ENCODE measurements around the gene BNC1. TPM values are rescaled to one million over a fixed set of nuclear protein-coding genes. Genes with fewer than 3 reads are reported as not detected.
A peak's percentile ranks its signal among the peaks of the same experiment; 100 is the strongest.

The BNC1 gene
- total and polyA plus RNA-seq, 2 of the 4 experiments (the other 2 are of a cell fraction), result 0.38 to 0.54 TPM

DNA sequence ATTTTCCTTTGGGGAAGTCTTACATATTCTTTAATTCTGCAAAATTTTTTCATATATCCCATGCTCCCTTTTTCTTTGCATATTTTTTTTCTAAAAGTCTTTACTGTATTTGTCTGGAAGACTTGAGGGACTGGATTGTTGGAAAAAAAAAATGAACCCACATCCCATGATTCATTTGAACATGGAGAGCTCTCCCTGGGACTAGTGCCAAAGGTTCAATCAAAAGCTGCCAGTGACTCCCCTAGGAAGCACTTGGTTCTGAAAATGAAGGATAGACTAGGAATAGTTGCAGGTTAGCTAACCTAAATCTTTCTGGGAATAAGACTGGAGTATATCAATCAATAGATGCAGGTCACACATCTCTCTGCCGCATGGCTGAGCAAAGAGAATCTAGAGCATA, 16.4 kb upstream of the BNC1 start:
- H4K91ac ChIP-seq (ENCODE audit: insufficient read depth, low read depth, low read length), result no peak overlapping the region
- no CpG with 5 or more reads among the region's 1 CpG for WGBS, 2 experiments (ENCODE audit: extremely low coverage in 2 of 2, insufficient read length in 1 of 2)
- no peak overlapping the region for H3K4me3 ChIP-seq (ENCODE audit: insufficient read depth, low read depth, low read length)
- H2AK9ac ChIP-seq (replicated peaks; ENCODE audit: low read depth, low read length, poor library complexity), result no peak overlapping the region
- no peak overlapping the region for H4K5ac ChIP-seq (ENCODE audit: low read depth, low read length)
- H3K9me1 ChIP-seq (ENCODE audit: insufficient read depth, low read length), result 0 out of 2 replicates have a peak, but pooled peaks cover 4% of the 10 kb centered on the region
- TF ChIP-seq MXI1 (IDR thresholded peaks at IDR 0.05; ENCODE audit: borderline replicate concordance, low read depth, low read length), result no peak
- no peak for TF ChIP-seq NFE2L2 (IDR thresholded peaks at IDR 0.05; ENCODE audit: low read depth, low read length)
- no peak for TF ChIP-seq RAD21 (IDR thresholded peaks at IDR 0.05; ENCODE audit: low read length)
- TF ChIP-seq, protein P1, sequence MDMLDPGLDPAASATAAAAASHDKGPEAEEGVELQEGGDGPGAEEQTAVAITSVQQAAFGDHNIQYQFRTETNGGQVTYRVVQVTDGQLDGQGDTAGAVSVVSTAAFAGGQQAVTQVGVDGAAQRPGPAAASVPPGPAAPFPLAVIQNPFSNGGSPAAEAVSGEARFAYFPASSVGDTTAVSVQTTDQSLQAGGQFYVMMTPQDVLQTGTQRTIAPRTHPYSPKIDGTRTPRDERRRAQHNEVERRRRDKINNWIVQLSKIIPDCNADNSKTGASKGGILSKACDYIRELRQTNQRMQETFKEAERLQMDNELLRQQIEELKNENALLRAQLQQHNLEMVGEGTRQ (IDR thresholded peaks at IDR 0.05; ENCODE audit: low read depth, low read length), result no peak
- no peak for TF ChIP-seq MAZ (IDR thresholded peaks at IDR 0.05; ENCODE audit: borderline replicate concordance, low read depth, low read length)
- no peak for TF ChIP-seq BHLHE40 (IDR thresholded peaks at IDR 0.05; ENCODE audit: low read depth, low read length)
- TF ChIP-seq, protein P2, sequence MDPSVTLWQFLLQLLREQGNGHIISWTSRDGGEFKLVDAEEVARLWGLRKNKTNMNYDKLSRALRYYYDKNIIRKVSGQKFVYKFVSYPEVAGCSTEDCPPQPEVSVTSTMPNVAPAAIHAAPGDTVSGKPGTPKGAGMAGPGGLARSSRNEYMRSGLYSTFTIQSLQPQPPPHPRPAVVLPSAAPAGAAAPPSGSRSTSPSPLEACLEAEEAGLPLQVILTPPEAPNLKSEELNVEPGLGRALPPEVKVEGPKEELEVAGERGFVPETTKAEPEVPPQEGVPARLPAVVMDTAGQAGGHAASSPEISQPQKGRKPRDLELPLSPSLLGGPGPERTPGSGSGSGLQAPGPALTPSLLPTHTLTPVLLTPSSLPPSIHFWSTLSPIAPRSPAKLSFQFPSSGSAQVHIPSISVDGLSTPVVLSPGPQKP (IDR thresholded peaks at IDR 0.05; ENCODE audit: borderline replicate concordance, low read depth, low read length), result no peak
- TF ChIP-seq CEBPB (IDR thresholded peaks at IDR 0.05; ENCODE audit: low read depth, low read length), result no peak
- no peak for TF ChIP-seq FOS (IDR thresholded peaks at IDR 0.05; ENCODE audit: low read depth, low read length)
- no peak for TF ChIP-seq POLR2A (IDR thresholded peaks at IDR 0.05; ENCODE audit: low read depth, low read length)
- TF ChIP-seq, protein P3, sequence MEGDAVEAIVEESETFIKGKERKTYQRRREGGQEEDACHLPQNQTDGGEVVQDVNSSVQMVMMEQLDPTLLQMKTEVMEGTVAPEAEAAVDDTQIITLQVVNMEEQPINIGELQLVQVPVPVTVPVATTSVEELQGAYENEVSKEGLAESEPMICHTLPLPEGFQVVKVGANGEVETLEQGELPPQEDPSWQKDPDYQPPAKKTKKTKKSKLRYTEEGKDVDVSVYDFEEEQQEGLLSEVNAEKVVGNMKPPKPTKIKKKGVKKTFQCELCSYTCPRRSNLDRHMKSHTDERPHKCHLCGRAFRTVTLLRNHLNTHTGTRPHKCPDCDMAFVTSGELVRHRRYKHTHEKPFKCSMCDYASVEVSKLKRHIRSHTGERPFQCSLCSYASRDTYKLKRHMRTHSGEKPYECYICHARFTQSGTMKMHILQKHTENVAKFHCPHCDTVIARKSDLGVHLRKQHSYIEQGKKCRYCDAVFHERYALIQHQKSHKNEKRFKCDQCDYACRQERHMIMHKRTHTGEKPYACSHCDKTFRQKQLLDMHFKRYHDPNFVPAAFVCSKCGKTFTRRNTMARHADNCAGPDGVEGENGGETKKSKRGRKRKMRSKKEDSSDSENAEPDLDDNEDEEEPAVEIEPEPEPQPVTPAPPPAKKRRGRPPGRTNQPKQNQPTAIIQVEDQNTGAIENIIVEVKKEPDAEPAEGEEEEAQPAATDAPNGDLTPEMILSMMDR (conservative IDR thresholded peaks at IDR 0.05; ENCODE audit: low read depth, low read length), result no peak
- no peak for TF ChIP-seq RFX5 (IDR thresholded peaks at IDR 0.05; ENCODE audit: low read depth, low read length)
- no peak for TF ChIP-seq RCOR1 (IDR thresholded peaks at IDR 0.05; ENCODE audit: insufficient replicate concordance, low read length)
- no peak for TF ChIP-seq SMC3 (IDR thresholded peaks at IDR 0.05; ENCODE audit: low read depth, low read length)
- no peak for TF ChIP-seq MAFK (IDR thresholded peaks at IDR 0.05; ENCODE audit: low read depth, low read length)
- TF ChIP-seq CHD1 (IDR thresholded peaks at IDR 0.05; ENCODE audit: low read depth, low read length), result no peak
- H3K79me1 ChIP-seq (ENCODE audit: low read depth in 1 of 2, low read length in 2 of 2), result no peaks in the 10 kb centered on the region
- H3K27me3 ChIP-seq (ENCODE audit: control insufficient read depth, insufficient read depth, low read length), result no peaks in the 10 kb centered on the region; the same call in 1 of the 2 replicates
- no peak overlapping the region for H4K8ac ChIP-seq (ENCODE audit: low read depth in 2 of 2, low read length in 2 of 2)
- CTCF ChIA-PET, result no interaction called here
- ATAC-seq (ENCODE audit: low read depth) (no peak), DNase-seq (peak; percentile 42)
- no peak overlapping the region for H2AK5ac ChIP-seq (ENCODE audit: low read depth, low read length)
- H3K36me3 ChIP-seq (ENCODE audit: control insufficient read depth, insufficient read depth, low read length), result no peaks in the 10 kb centered on the region
- in situ Hi-C loops (cut with MboI; ENCODE audit: low sequenced_read_pairs) (no loop called here), dilution Hi-C loops (cut with HindIII; ENCODE audit: low sequenced_read_pairs, unreplicated experiment) (no loop called here), intact Hi-C loops (cut with micrococcal nuclease) (no loop called here)
- no peak overlapping the region for H3K4ac ChIP-seq (ENCODE audit: low read depth, low read length)
- H2BK20ac ChIP-seq (ENCODE audit: low read depth, low read length), result no peak overlapping the region
- no peak overlapping the region for H3K56ac ChIP-seq (ENCODE audit: extremely low read depth, insufficient read depth, low read length)
- no peak overlapping the region for H3K14ac ChIP-seq (replicated peaks; ENCODE audit: low read depth, low read length)
- POLR2A ChIA-PET (ENCODE audit: unreplicated experiment), result no interaction called here
- H3K9me3 ChIP-seq (ENCODE audit: control insufficient read depth, insufficient read depth, low read length), result no peaks in the 10 kb centered on the region
- no peak overlapping the region for H2BK120ac ChIP-seq (ENCODE audit: low read depth, low read length)
- H2AFZ ChIP-seq (replicated peaks; ENCODE audit: low read length, poor library complexity), result no peak overlapping the region
- H4K20me1 ChIP-seq (ENCODE audit: insufficient read depth, low read length), result no peaks in the 10 kb centered on the region
- H2BK5ac ChIP-seq (ENCODE audit: low read depth, low read length, poor library complexity, severe bottlenecking), result no peak overlapping the region
- no peak overlapping the region for H3K23ac ChIP-seq (ENCODE audit: low read depth, low read length)
- no peak overlapping the region for H3K4me2 ChIP-seq (ENCODE audit: low read depth, low read length)
- peaks cover 7% of the 10 kb centered on the region; the same call in 1 of the 2 replicates for H3K4me1 ChIP-seq (ENCODE audit: control insufficient read depth, insufficient read depth, low read length)
- no peak overlapping the region for H3K9ac ChIP-seq (ENCODE audit: low read depth, low read length)
- H3K27ac ChIP-seq (ENCODE audit: insufficient read depth, low read length), result no peak overlapping the region
- H2BK15ac ChIP-seq (ENCODE audit: low read depth, low read length), result no peak overlapping the region
- BruUV-seq (replicated peaks), result no TSS peak
- H3K18ac ChIP-seq (ENCODE audit: low read depth, low read length), result no peak overlapping the region

Measured in IMR-90 (cell line).